Measurements from ENCODE around the gene TEAD1.

- TF ChIP-seq CTCF (optimal IDR thresholded peaks at IDR 0.05 in 1 of 3, IDR thresholded peaks at IDR 0.05 in 1 of 3, conservative IDR thresholded peaks at IDR 0.05 in 1 of 3; ENCODE audit: extremely low read depth in 1 of 3, insufficient read depth in 2 of 3, low read length in 3 of 3) (no peak), EZH2 (IDR thresholded peaks at IDR 0.05; ENCODE audit: low read length) (no peak)
These were observed 193.3 kb downstream of the TEAD1 start for GRCh38 chr11:12867531-12867930.
